ENCODE results near the gene OLR1. TPM values are rescaled to one million over a fixed set of nuclear protein-coding genes. Genes with fewer than 3 reads are reported as not detected.
"Not testable (repeated sequence)": the region's sequence is repeated elsewhere in the genome, so short reads cannot be mapped to it uniquely, and the experiment has no call there.

The OLR1 gene
- polyA plus RNA-seq (2011; rRNA removed), result 6.9 and 9.1 TPM in 2 replicates
- 3.1 and 4.4 TPM in 2 replicates for polyA minus RNA-seq (2011; rRNA and poly(A)+ RNA removed)

GRCh38 chr12:10171973-10172728 lies at the start of gene OLR1:
Gene OLR1 (minus strand): TSS chr12:10172132. CDS start chr12:10172077, 55 bp downstream.
- H3K27me3 ChIP-seq (ENCODE audit: control insufficient read depth, insufficient read depth, low read length), result no peaks in the 10 kb centered on the region
- DNase-seq (ENCODE audit: low read depth), result no peak
- POLR2A ChIA-PET, result no interaction called here

GRCh38 chr12:10220398-10221077 lies 48.6 kb upstream of the OLR1 start:
- CTCF ChIA-PET, result no interaction called here
- DNase-seq (ENCODE audit: low read depth), result no peak
- H3K36me3 ChIP-seq (ENCODE audit: control insufficient read depth, insufficient read depth, low read length), result peaks cover 37% of the 10 kb centered on the region
- no peaks in the 10 kb centered on the region for H3K27me3 ChIP-seq (ENCODE audit: control insufficient read depth, insufficient read depth, low read length)
- no peak overlapping the region for H3K4me3 ChIP-seq (ENCODE audit: low read depth, low read length)
- no peak for TF ChIP-seq CTCF (IDR thresholded peaks at IDR 0.05; ENCODE audit: insufficient read depth, low read depth, low read length)
- POLR2A ChIA-PET, result no interaction called here

More at GRCh38 chr12:10171973-10172728, at the start of gene OLR1:
- CTCF ChIA-PET, result interaction anchor here (0.7 to 2.6 kb wide), 7 partner anchors 12 to 64 kb away, joined by 3 to 18 read pairs (median 3); no protein-coding TSS in a partner anchor
- no peak within 1 kb of the TSS for H3K4me3 ChIP-seq (ENCODE audit: low read depth, low read length)
- no peak for TF ChIP-seq CTCF (IDR thresholded peaks at IDR 0.05; ENCODE audit: insufficient read depth, low read depth, low read length)
- no peaks in the 10 kb centered on the region for H3K36me3 ChIP-seq (ENCODE audit: control insufficient read depth, insufficient read depth, low read length)

GRCh38 chr12:10218021-10218420 lies 46.1 kb upstream of the OLR1 start:
- Histone ChIP-seq H3K4me3 (ENCODE audit: low read depth, low read length) (no peak overlapping the region), H3K36me3 (ENCODE audit: control insufficient read depth, insufficient read depth, low read length) (peaks cover 30% of the 10 kb centered on the region), H3K27me3 (ENCODE audit: control insufficient read depth, insufficient read depth, low read length) (no peaks in the 10 kb centered on the region)
- POLR2A ChIA-PET, result interaction anchor here (0.6 kb wide), 1 partner anchor 432 kb away, joined by 3 read pairs; no protein-coding TSS in a partner anchor
- TF ChIP-seq CTCF (IDR thresholded peaks at IDR 0.05; ENCODE audit: insufficient read depth, low read depth, low read length), result no peak
- no peak for DNase-seq (ENCODE audit: low read depth)
- CTCF ChIA-PET, result no interaction called here

GRCh38 chr12:10215946-10216345 lies 44.0 kb upstream of the OLR1 start:
- H3K27me3 ChIP-seq (ENCODE audit: control insufficient read depth, insufficient read depth, low read length); POLR2A ChIA-PET; H3K4me3 ChIP-seq (ENCODE audit: low read depth, low read length); DNase-seq (ENCODE audit: low read depth): not testable (repeated sequence)
- H3K36me3 ChIP-seq (ENCODE audit: control insufficient read depth, insufficient read depth, low read length), result peaks cover 18% of the 10 kb centered on the region
- CTCF ChIA-PET, result interaction anchor here (1.4 to 1.8 kb wide), 2 partner anchors 12 to 22 kb away, joined by 4 to 5 read pairs; no protein-coding TSS in a partner anchor

- no peak for DNase-seq (ENCODE audit: low read depth)
- POLR2A ChIA-PET, result no interaction called here
- peaks cover 15% of the 10 kb centered on the region for H3K36me3 ChIP-seq (ENCODE audit: control insufficient read depth, insufficient read depth, low read length)
- H3K27me3 ChIP-seq (ENCODE audit: control insufficient read depth, insufficient read depth, low read length), result no peaks in the 10 kb centered on the region
- peak overlapping the region; percentile 98 for H3K4me3 ChIP-seq (ENCODE audit: low read depth, low read length)
- CTCF ChIA-PET, result interaction anchor here (1.8 to 3.0 kb wide), 2 partner anchors 21 to 62 kb away, joined by 4 to 17 read pairs; no protein-coding TSS in a partner anchor
- no peak for TF ChIP-seq CTCF (IDR thresholded peaks at IDR 0.05; ENCODE audit: insufficient read depth, low read depth, low read length)
Observed at GRCh38 chr12:10215436-10215835, 43.5 kb upstream of the OLR1 start.
